A204.1 (cell line): Measurements from ENCODE around the gene MTX3.

Experiments
- FAIRE-seq: peaks from 2 replicates; lab custom pipeline; 2012; peaks lifted over from hg19 to GRCh38; lab: Jason Lieb, UNC

MTX3 gene

GRCh38 chr5:79934681-79935080, 56.4 kb downstream of the MTX3 start:
- FAIRE-seq: no peak

GRCh38 chr5:79932510-79933504, 58.3 kb downstream of the MTX3 start:
- no peak for FAIRE-seq

GRCh38 chr5:79931866-79932265, 59.2 kb downstream of the MTX3 start:
- no peak for FAIRE-seq

GRCh38 chr5:79931409-79931808, 59.7 kb downstream of the MTX3 start:
- no peak for FAIRE-seq

- FAIRE-seq: no peak
Measured at GRCh38 chr5:79929095-79929494, 62.0 kb downstream of the MTX3 start.
